A549 (cell line): Measurements from ENCODE around the gene MT1A. TPM values are rescaled to one million over a fixed set of nuclear protein-coding genes. Genes with fewer than 3 reads are reported as not detected.
A peak's percentile ranks its signal among the peaks of the same experiment; 100 is the strongest.

Source experiments
- ATAC-seq, 2 experiments: fragments of 200-7000 bp in 1 of 2; fragments of >200 bp in 1 of 2; cut with Nextera tagmentation in 1 of 2; cut with Tn5 transposase in 1 of 2; 3 replicates each; pipeline versions ENCODE4 v1.8.0 to v1.9.1; 2018 to 2020; ENCODE audit warnings: mild to moderate bottlenecking in 1 of 2, moderate library complexity in 1 of 2
- CTCF ChIA-PET: fragments of 300-600 bp; sonication (Branson Sonifier 250); formaldehyde crosslinking; extraction: SDS; loops from one replicate; lab custom pipeline; 2021; ENCODE audit warnings: antibody characterized with exemption, inconsistent platforms; lab: Yijun Ruan, JAX
- POLR2A ChIA-PET: fragments of 350-600 bp; formaldehyde crosslinking; extraction: SDS; loops from one replicate; lab custom pipeline; 2021; ENCODE audit warnings: antibody characterized with exemption, inconsistent platforms; lab: Yijun Ruan, JAX
- DNase-seq, 2 experiments: peaks; one replicate each; pipeline versions ENCODE4 v3.0.0 to v3.0.0-alpha.2; 2011 to 2016; ENCODE audit warnings: low read depth in 1 of 2, low spot score in 1 of 2
- FAIRE-seq: peaks from 2 replicates; lab custom pipeline; 2011; peaks lifted over from hg19 to GRCh38; lab: Jason Lieb, UNC
- H3K27ac ChIP-seq, 2 experiments: fragments of >200 bp; sonication (Bioruptor Twin); formaldehyde crosslinking; 3 replicates each; pipeline ENCODE4 v1.5.1; 2016 to 2017
- H3K4me1 ChIP-seq: fragments of >200 bp; sonication (Bioruptor Twin); formaldehyde crosslinking; 3 replicates; pipeline ENCODE4 v1.6.1; 2016
- H3K4me2 ChIP-seq: fragments of >200 bp; sonication (Bioruptor Twin); formaldehyde crosslinking; 3 replicates; pipeline ENCODE4 v1.6.1; 2016
- H3K4me3 ChIP-seq: fragments of >200 bp; sonication (Bioruptor Twin); formaldehyde crosslinking; 3 replicates; pipeline ENCODE4 v1.5.1; 2016
- H3K9me3 ChIP-seq: fragments of >200 bp; sonication (Bioruptor Twin); formaldehyde crosslinking; 3 replicates; pipeline ENCODE4 v1.6.1; 2016
- CBX2 ChIP-seq: fragments of 200-600 bp; sonication (generic); IDR thresholded peaks from 2 replicates; pipeline ENCODE4 v1.6.1; 2016; ENCODE audit warnings: low read depth, mild to moderate bottlenecking, borderline replicate concordance
- CHD2 ChIP-seq: fragments of 150-350 bp; IDR thresholded peaks from 2 replicates; pipeline ENCODE4 v1.6.1; 2014; ENCODE audit warnings: low read length; ENCODE audit not compliant: partially characterized antibody
- FOSB ChIP-seq: fragments of 250-450 bp; sonication (Bioruptor Pico); IDR thresholded peaks from 2 replicates; pipeline ENCODE4 v1.5.0; 2020; ENCODE audit warnings: mild to moderate bottlenecking, moderate library complexity
- FOSL2 ChIP-seq, 2 experiments: fragments of 450-650 bp in 1 of 2; fragments of >200 bp in 1 of 2; sonication (Bioruptor Twin) in 1 of 2; formaldehyde crosslinking; IDR thresholded peaks; 2 replicates each; pipeline versions ENCODE4 v1.5.0 to v1.6.1; 2016 to 2020; ENCODE audit warnings: mild to moderate bottlenecking in 1 of 2, moderate library complexity in 1 of 2
- HOXB13 ChIP-seq: fragments of 250-450 bp; sonication (Bioruptor Pico); IDR thresholded peaks from 2 replicates; pipeline ENCODE4 v1.5.0; 2020; ENCODE audit warnings: low read depth, mild to moderate bottlenecking, moderate library complexity
- JUN ChIP-seq, 2 experiments: fragments of >200 bp; sonication (Bioruptor Twin); formaldehyde crosslinking; IDR thresholded peaks; 2 replicates in 1 of 2; 3 replicates in 1 of 2; pipeline ENCODE4 v1.6.1; 2016 to 2017
- JUNB ChIP-seq: fragments of >200 bp; sonication (Bioruptor Twin); formaldehyde crosslinking; IDR thresholded peaks from 2 replicates; pipeline ENCODE4 v1.6.1; 2016
- MAX ChIP-seq: IDR thresholded peaks from 2 replicates; pipeline ENCODE4 v1.6.1; 2012
- MYC ChIP-seq: IDR thresholded peaks from 2 replicates; pipeline ENCODE4 v1.6.1; 2012; ENCODE audit warnings: mild to moderate bottlenecking, inconsistent platforms, low read length, improper control_type of control experiment, borderline replicate concordance
- PHF8 ChIP-seq: fragments of 200-600 bp; sonication (generic); IDR thresholded peaks from 2 replicates; pipeline ENCODE4 v1.6.1; 2016; ENCODE audit warnings: low read depth, mild to moderate bottlenecking, antibody characterized with exemption, moderate library complexity, borderline replicate concordance
- POLR2AphosphoS2 ChIP-seq: conservative IDR thresholded peaks from 2 replicates; pipeline ENCODE4 v1.6.1; 2012; ENCODE audit warnings: low read length, improper control_type of control experiment, inconsistent platforms
- RNF2 ChIP-seq: fragments of 200-600 bp; sonication (generic); IDR thresholded peaks from 2 replicates; pipeline ENCODE4 v1.6.1; 2016; ENCODE audit warnings: low read depth, mild to moderate bottlenecking, antibody characterized with exemption, moderate library complexity, borderline replicate concordance
- USF2 ChIP-seq: fragments of 450-650 bp; IDR thresholded peaks from 2 replicates; pipeline ENCODE4 v1.6.1; 2014; ENCODE audit warnings: antibody characterized with exemption
- ZNF302 ChIP-seq: fragments of 250-450 bp; sonication (Bioruptor Pico); IDR thresholded peaks from 2 replicates; pipeline ENCODE4 v1.9.0; 2021; ENCODE audit warnings: inconsistent platforms, mild to moderate bottlenecking, moderate library complexity
- ZSCAN20 ChIP-seq: fragments of 250-450 bp; sonication (Bioruptor Pico); IDR thresholded peaks from 2 replicates; pipeline ENCODE4 v1.8.0; 2022; ENCODE audit warnings: mild to moderate bottlenecking, moderate library complexity
- WGBS: methylation state at CpG from one replicate; pipeline ENCODE4 v1.1.6; 2017; ENCODE audit errors: missing lambda C conversion rate; 5-methylcytosine and 5-hydroxymethylcytosine counted together
- polyA plus RNA-seq, 4 experiments: library from polyadenylated mRNA; depleted of rRNA in 3 of 4; stranded (reverse); fragments of >200 nt; fragmentation: RNase III in 1 of 4; extraction: RNeasy Plus Mini Kit Qiagen cat#74134 plus additional on column Dnase treatment in 1 of 4; gene quantifications; 2 replicates in 3 of 4; 3 replicates in 1 of 4; pipeline ENCODE4 v1.2.3, GENCODE V29; 2011 to 2017

Gene MT1A
- polyA plus RNA-seq, 2 of the 4 experiments (the other 2 are of a cell fraction): 5.3 to 12.8 TPM

DNA sequence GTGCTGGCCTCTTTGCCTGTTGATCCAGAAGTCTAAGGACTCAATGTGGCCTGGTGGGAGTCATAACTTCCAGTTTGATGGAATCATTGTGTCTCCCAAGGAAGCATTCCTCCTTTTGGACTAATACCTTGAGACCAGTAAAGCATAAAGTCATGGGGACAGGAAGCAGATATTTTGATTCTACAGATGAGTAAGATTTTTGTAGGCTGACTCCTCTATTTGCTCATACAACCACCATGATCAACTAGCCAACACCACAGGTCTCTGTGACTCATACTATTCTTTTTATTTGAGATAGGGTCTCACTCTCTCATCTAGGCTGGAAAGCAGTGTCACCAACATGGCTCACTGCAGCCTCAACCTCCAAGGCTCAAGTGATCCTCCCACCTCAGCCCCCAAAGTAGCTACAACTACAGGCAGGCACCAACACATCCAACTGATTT is 23.9 kb upstream of the MT1A start:
- Histone ChIP-seq H3K27ac (peak overlapping the region; percentile 7 to 47), H3K4me3 (no peak overlapping the region), H3K9me3 (no peaks in the 10 kb centered on the region), H3K4me1 (peaks cover 46% of the 10 kb centered on the region), H3K4me2 (peak overlapping the region; percentile 38)
- CTCF ChIA-PET: interaction anchor here (4.6 to 19.7 kb wide), 2 partner anchors 8 to 31 kb away, joined by 14 to 340 read pairs; partner anchors contain the start of genes MT1A, MT1B and MT1F
- FAIRE-seq (no peak), DNase-seq (peak in 1 of 2 experiments; percentile 37), ATAC-seq (peak in 1 of 2 experiments; percentile 24; a peak in 2 of 6 replicates)
- TF ChIP-seq MYC: no peak
- TF ChIP-seq FOSL2 (IDR thresholded peaks at IDR 0.05): peak; percentile 50
- peak; percentile 65 for TF ChIP-seq FOSL2 (CRISPR knock-in tag; IDR thresholded peaks at IDR 0.05)
- TF ChIP-seq JUNB: peak; percentile 39
- POLR2A ChIA-PET: interaction anchor here (1.4 kb wide), 1 partner anchor 8 kb away, joined by 4 read pairs; no protein-coding TSS in a partner anchor

GRCh38 chr16:56615353-56615752 is 23.1 kb upstream of the MT1A start:
- H3K9me3 ChIP-seq: no peaks in the 10 kb centered on the region
- CTCF ChIA-PET: interaction anchor here (4.6 to 19.7 kb wide), 2 partner anchors 9 to 30 kb away, joined by 14 to 340 read pairs; partner anchors contain the start of genes MT1A, MT1B and MT1F
- no peak for DNase-seq
- no peak for ATAC-seq
- peaks cover 38% of the 10 kb centered on the region for H3K4me1 ChIP-seq
- H3K4me2 ChIP-seq: peak overlapping the region; percentile 38
- 61% methylated on average over 3 of the region's 3 CpGs for WGBS
- no peak for FAIRE-seq
- H3K27ac ChIP-seq: peak overlapping the region; percentile 7 to 47; a peak in 4 of 6 replicates
- no peak overlapping the region for H3K4me3 ChIP-seq
- POLR2A ChIA-PET: interaction anchor here (1.4 kb wide), 1 partner anchor 9 kb away, joined by 4 read pairs; no protein-coding TSS in a partner anchor
- TF ChIP-seq USF2 (no peak), MAX (no peak), CBX2 (no peak)

DNA sequence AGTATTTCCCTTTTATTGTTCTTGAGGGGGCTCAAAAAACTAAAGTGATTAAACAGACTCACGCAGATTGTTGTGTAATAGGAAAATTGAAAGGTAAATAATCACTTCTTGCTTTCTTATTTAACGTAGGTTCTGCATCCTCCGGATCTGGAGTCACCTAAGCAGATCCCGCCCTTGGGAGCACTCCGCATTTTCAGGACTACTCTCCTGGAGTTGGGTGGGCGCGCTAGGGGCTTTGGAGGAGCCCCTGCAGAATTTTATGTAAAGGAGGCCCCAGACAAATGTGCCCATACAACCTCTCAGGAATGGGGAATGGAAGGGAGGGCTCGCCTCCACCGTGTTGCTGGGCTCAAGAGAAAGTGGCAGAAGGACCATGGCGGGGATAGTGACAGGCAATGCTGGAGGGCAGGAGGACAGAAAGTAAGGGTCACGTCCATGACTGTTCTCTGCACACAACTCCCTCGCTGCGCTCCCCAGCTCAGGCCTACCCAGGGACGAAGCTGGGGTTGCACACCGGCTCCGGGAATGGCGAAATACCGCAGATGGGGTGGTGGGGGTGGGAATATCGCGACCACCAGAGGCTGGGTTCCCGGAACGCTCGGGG is 21.8 kb upstream of the MT1A start:
- CTCF ChIA-PET: interaction anchor here (0.6 to 19.7 kb wide), 3 partner anchors 10 to 178 kb away, joined by 3 to 340 read pairs (median 14); partner anchors contain the start of genes MT1A, MT1B and MT1F
- H3K27ac ChIP-seq: no peak overlapping the region
- ATAC-seq: no peak
- TF ChIP-seq RNF2 (no peak), PHF8 (no peak), FOSB (CRISPR knock-in tag) (no peak), JUNB (no peak), ZNF302 (CRISPR knock-in tag) (no peak), HOXB13 (CRISPR knock-in tag) (no peak), POLR2AphosphoS2 (no peak), CHD2 (no peak), ZSCAN20 (CRISPR knock-in tag) (no peak), JUN (IDR thresholded peaks at IDR 0.05) (no peak)
- H3K4me1 ChIP-seq: peaks cover 24% of the 10 kb centered on the region
- H3K4me3 ChIP-seq: no peak overlapping the region
- no peaks in the 10 kb centered on the region for H3K9me3 ChIP-seq
- FAIRE-seq: no peak
- no peak overlapping the region for H3K4me2 ChIP-seq
- 91% methylated on average over 23 of the region's 23 CpGs for WGBS
- DNase-seq: no peak
- POLR2A ChIA-PET: no interaction called here
